Cardiac fibroblast (primary cell): ENCODE results near the gene FOXP3.

ENCODE experiments used
- DNase-seq, 2 donors: peaks; one replicate each; pipeline versions ENCODE4 v3.0.0 to v3.0.0-alpha.2; 2010; ENCODE audit warnings: low read depth in 2 of 2
- H3K4me3 ChIP-seq, 2 donors: replicated peaks in 1 of 2; 1 replicate in 1 of 2; 2 replicates in 1 of 2; pipeline ENCODE4 v1.5.1; 2011; ENCODE audit warnings: low read depth in 2 of 2, low read length in 2 of 2, mild to moderate bottlenecking in 2 of 2, moderate library complexity in 1 of 2
- CTCF ChIP-seq: IDR thresholded peaks from one replicate; pipeline ENCODE4 v1.5.1; 2011; ENCODE audit warnings: low read depth, mild to moderate bottlenecking, low read length, inconsistent platforms

Gene FOXP3

GRCh38 chrX:49205443-49205842, 59.1 kb downstream of the FOXP3 start:
- no peak for DNase-seq
- TF ChIP-seq CTCF, result no peak
- H3K4me3 ChIP-seq, result no peak overlapping the region

GRCh38 chrX:49204709-49205108, 59.8 kb downstream of the FOXP3 start:
- DNase-seq, result no peak
- H3K4me3 ChIP-seq, result no peak overlapping the region
- TF ChIP-seq CTCF, result no peak

GRCh38 chrX:49204017-49204416, 60.5 kb downstream of the FOXP3 start:
- TF ChIP-seq CTCF, result no peak
- no peak for DNase-seq

GRCh38 chrX:49203536-49203935, 61.0 kb downstream of the FOXP3 start:
- no peak overlapping the region for H3K4me3 ChIP-seq
- no peak for DNase-seq
- no peak for TF ChIP-seq CTCF

More at GRCh38 chrX:49204017-49204416, 60.5 kb downstream of the FOXP3 start:
- no peak overlapping the region for H3K4me3 ChIP-seq

GRCh38 chrX:49202022-49202421, 62.5 kb downstream of the FOXP3 start:
- H3K4me3 ChIP-seq, result no peak overlapping the region
- no peak for DNase-seq
- TF ChIP-seq CTCF, result no peak
